ENCODE results near the gene CREB1.
A peak's percentile ranks its signal among the peaks of the same experiment; 100 is the strongest.
"Not testable (repeated sequence)": the region's sequence is repeated elsewhere in the genome, so short reads cannot be mapped to it uniquely, and the experiment has no call there.

CREB1 gene

GRCh38 chr2:207619764-207620203 lies 90.0 kb downstream of the CREB1 start:
- no peak for DNase-seq (ENCODE audit: low read depth)

- no peak for DNase-seq (ENCODE audit: low read depth)
These were observed 91.8 kb downstream of the CREB1 start for GRCh38 chr2:207621501-207622039.

DNA sequence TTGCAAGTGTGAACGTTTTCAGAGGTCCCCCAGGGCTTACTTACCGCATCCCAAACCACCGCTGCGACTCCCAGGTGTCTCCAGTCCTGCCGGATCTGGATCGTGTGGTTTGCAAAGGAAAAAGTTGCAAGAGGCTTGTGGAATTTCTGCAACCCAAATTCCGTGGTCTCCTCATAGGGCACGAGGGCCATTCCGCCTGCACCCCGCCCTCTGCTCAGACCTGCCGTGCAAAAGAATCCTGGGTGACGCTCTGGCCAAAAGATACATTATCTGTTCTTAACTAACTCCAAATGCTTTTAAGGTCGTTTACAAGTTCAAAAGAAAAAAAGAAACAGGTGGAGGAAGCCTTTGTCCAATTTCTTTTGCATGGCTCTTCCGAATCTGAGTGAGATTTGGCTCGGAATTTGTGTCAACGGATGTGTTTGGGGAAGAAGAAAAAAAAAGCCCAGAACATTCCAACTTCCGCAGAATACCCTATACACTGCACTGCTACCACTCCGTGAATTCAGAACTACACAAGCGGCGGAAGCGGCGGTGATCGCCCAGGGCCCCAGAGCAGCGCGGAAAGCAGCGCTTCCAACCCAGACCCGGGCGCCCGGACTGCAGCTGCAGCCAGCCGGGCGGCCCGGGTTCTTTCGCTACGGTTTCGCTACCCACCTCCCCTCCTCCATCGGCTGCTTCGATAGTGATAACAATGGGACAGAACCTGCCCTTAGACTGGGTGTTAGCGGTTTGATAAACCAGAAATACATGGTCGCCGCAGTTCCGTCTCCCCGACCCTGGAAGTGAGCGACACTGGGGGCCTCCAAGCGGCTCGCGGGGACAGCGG lies 94.6 kb downstream of the CREB1 start:
- peak; percentile 43 for DNase-seq (ENCODE audit: low read depth)

DNA sequence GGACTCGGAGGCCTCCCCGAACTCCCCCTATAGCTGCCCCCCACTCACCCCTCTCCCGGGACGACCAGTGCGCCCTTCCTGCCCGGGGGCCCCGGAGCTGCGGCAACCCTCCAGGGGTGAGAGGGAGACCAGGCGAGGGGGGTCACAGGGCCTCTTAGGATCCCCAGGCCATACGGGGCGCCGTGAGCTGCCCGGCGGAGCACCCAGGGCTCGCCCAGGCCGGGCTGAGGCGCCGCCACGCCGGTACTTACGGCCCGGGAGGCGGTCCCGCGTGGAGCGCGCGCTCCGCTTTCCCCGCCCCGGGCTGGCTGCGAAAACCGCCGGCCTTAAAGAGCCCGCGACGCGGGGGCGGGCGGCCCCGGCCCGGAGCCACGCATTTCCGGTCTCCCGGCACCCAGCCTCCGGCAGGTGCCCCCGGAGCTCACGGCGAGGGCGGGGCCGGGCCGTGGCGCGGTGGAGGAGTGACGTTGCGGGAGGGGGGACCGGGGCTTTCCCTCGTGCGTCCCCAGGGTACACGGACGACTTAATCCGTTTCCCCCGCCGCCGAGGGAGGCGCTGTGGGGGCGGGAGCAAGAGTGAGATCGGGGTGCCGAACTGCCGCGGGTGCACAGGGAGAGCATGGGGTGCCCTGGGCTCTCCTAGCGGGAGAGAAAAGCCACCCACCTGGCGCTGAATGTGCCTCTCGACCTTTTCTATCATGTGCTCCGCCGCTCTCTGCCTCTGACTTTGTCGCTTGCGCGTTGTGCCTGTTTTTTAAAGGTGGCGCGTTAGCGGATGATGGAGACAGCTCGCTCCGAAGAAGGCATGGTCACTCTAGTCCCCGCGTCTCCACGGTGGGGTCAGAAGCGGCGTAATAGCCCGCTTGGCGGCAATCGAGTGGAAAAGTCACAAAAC lies 95.5 kb downstream of the CREB1 start, which contains the start of gene METTL21A:
Gene METTL21A, minus strand, starts transcription at position 381 of the 894 bp plus-strand sequence. CDS start 1,019 bp downstream, outside the sequence.
- DNase-seq (ENCODE audit: low read depth) = peak; percentile 95

- DNase-seq (ENCODE audit: low read depth) = no peak
These were observed 99.8 kb downstream of the CREB1 start for GRCh38 chr2:207629553-207629952.

DNA sequence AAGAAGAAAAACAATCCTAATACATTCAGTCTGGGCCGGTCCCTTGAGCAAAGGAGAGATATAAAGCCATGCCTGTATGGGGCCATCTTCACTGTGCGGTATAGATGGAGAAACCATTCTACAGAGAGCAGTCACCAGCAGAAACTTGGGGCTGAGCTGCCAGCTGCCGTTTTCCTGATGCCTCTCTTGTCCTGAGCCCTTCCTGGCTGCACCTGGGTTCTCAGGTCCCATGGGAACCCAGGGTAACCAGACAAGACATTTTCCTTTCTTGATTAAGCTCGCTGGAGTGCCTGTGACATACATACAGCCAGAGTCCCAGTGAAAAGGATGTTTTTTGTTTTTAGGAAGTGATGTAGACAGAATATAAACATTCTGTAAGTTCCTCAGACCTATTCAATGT lies 100.7 kb downstream of the CREB1 start:
- no peak for DNase-seq (ENCODE audit: low read depth)

- no peak for DNase-seq (ENCODE audit: low read depth)
These were observed 103.1 kb downstream of the CREB1 start for GRCh38 chr2:207632575-207633493.

DNA sequence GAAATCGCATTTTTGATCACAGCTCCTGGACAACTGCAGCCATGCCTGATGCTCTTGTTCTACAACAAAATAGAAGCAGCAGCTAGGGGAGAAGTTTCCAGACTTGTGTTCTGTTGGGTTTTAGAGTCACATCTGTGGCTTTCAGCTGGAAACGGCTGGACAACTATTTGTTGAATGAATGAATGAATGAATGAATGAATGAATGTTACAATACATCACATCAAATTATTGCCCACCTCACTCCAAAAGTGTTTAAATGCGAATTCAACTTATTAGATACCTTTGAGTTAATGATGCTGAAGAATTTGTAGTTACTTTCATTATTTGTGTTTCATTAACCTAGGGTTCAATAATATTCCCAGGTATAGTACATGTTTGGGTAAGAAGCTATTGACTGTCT lies 103.9 kb downstream of the CREB1 start:
- DNase-seq (ENCODE audit: low read depth) = no peak

- no peak for DNase-seq (ENCODE audit: low read depth)
These were observed 105.9 kb downstream of the CREB1 start for GRCh38 chr2:207635468-207636200.

DNA sequence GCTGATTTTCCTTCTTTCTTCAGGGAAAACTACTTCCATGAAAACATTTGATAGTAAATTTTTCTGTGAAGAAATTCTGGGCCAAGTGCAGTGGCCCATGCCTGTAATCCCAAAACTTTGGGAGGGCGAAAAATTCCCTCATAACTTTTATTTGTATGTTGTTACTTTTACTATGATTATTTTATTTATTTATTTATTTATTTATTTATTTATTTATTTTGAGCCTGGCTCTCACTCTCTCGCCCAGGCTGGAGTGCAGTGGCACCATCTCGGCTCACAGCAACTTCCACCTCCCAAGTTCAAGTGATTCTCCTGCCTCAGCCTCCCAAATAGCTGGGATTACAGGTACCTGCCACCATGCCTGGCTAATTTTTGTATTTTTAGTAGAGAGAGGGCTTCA lies 109.5 kb downstream of the CREB1 start:
- DNase-seq (ENCODE audit: low read depth) = not testable (repeated sequence)

DNA sequence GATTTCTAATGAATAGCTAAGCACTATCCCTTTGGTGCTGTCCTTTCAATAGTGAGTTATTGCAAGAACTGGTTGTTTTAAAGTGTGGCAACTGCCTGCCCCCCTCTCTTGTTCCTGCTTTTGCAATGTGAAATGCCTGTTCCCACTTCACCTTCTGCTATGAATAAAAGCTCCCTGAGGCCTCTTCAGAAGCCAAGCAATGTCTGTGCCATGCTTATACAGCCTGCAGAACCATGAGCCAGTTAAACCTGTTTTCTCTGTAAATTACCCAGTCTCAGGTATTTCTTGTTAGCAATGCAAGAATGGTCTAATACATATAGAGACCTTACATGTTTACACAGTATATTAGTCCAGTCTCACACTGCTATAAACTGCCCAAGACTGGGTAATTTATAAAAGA lies 110.4 kb downstream of the CREB1 start:
- no peak for DNase-seq (ENCODE audit: low read depth)

- DNase-seq (ENCODE audit: low read depth) = no peak
These were observed 110.9 kb downstream of the CREB1 start for GRCh38 chr2:207640661-207641060.

- no peak for DNase-seq (ENCODE audit: low read depth)
These were observed 114.1 kb downstream of the CREB1 start for GRCh38 chr2:207643892-207644291.

GRCh38 chr2:207646582-207646981 lies 116.8 kb downstream of the CREB1 start:
- not testable (repeated sequence) for DNase-seq (ENCODE audit: low read depth)

All from activated T-helper 9 cell treated with anti-CD3 and anti-CD28 coated beads, Interleukin-2, amount 50 U/mL, for 16 hours (primary cell).